ENCODE results near the gene VRK1. TPM values are rescaled to one million over a fixed set of nuclear protein-coding genes. Genes with fewer than 3 reads are reported as not detected.

VRK1 gene
- polyA plus RNA-seq, 4 donors, result 23.1 to 28.3 (median 24.7) TPM

- DNase-seq (ENCODE audit: low read depth in 4 of 4, low spot score in 2 of 4), result no peak
Observed at GRCh38 chr14:96914571-96915128, 117.5 kb downstream of the VRK1 start.

- DNase-seq (ENCODE audit: low read depth in 4 of 4, low spot score in 2 of 4), result no peak
Observed at GRCh38 chr14:96915478-96915877, 118.3 kb downstream of the VRK1 start.

- no peak for DNase-seq (ENCODE audit: low read depth in 4 of 4, low spot score in 2 of 4)
Observed at GRCh38 chr14:96916751-96917150, 119.6 kb downstream of the VRK1 start.

- DNase-seq (ENCODE audit: low read depth in 4 of 4, low spot score in 2 of 4), result peak; percentile 29 to 44 (median 40)
Observed at GRCh38 chr14:96917442-96917963, 120.3 kb downstream of the VRK1 start.

GRCh38 chr14:96920023-96920422, 122.8 kb downstream of the VRK1 start:
- no peak for DNase-seq (ENCODE audit: low read depth in 4 of 4, low spot score in 2 of 4)

- no peak for DNase-seq (ENCODE audit: low read depth in 4 of 4, low spot score in 2 of 4)
Observed at GRCh38 chr14:96920820-96921219, 123.6 kb downstream of the VRK1 start.

- no peak for DNase-seq (ENCODE audit: low read depth in 4 of 4, low spot score in 2 of 4)
Observed at GRCh38 chr14:96922986-96923385, 125.8 kb downstream of the VRK1 start.

- DNase-seq (ENCODE audit: low read depth in 4 of 4, low spot score in 2 of 4), result no peak
Observed at GRCh38 chr14:96925422-96925821, 128.2 kb downstream of the VRK1 start.

GRCh38 chr14:96926001-96926400, 128.8 kb downstream of the VRK1 start:
- DNase-seq (ENCODE audit: low read depth in 4 of 4, low spot score in 2 of 4), result peak in 1 of 4 donors; percentile 14

GRCh38 chr14:96928779-96929380, 131.7 kb downstream of the VRK1 start:
- no peak for DNase-seq (ENCODE audit: low read depth in 4 of 4, low spot score in 2 of 4)

- DNase-seq (ENCODE audit: low read depth in 4 of 4, low spot score in 2 of 4), result no peak
Observed at GRCh38 chr14:96929950-96930349, 132.8 kb downstream of the VRK1 start.

GRCh38 chr14:96930526-96930925, 133.3 kb downstream of the VRK1 start:
- DNase-seq (ENCODE audit: low read depth in 4 of 4, low spot score in 2 of 4), result no peak

Measured in left renal cortex interstitium (tissue), 4 donors.